ENCODE results near the gene SUSD2. TPM values are rescaled to one million over a fixed set of nuclear protein-coding genes. Genes with fewer than 3 reads are reported as not detected.
"Not testable (repeated sequence)": the region's sequence is repeated elsewhere in the genome, so short reads cannot be mapped to it uniquely, and the experiment has no call there.

SUSD2 gene, protein sequence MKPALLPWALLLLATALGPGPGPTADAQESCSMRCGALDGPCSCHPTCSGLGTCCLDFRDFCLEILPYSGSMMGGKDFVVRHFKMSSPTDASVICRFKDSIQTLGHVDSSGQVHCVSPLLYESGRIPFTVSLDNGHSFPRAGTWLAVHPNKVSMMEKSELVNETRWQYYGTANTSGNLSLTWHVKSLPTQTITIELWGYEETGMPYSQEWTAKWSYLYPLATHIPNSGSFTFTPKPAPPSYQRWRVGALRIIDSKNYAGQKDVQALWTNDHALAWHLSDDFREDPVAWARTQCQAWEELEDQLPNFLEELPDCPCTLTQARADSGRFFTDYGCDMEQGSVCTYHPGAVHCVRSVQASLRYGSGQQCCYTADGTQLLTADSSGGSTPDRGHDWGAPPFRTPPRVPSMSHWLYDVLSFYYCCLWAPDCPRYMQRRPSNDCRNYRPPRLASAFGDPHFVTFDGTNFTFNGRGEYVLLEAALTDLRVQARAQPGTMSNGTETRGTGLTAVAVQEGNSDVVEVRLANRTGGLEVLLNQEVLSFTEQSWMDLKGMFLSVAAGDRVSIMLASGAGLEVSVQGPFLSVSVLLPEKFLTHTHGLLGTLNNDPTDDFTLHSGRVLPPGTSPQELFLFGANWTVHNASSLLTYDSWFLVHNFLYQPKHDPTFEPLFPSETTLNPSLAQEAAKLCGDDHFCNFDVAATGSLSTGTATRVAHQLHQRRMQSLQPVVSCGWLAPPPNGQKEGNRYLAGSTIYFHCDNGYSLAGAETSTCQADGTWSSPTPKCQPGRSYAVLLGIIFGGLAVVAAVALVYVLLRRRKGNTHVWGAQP
- polyA plus RNA-seq (ENCODE audit: low read depth in 6 of 6) = under 1 TPM in 1 of 6 donors, not detected in 5; 0.09 TPM

DNA sequence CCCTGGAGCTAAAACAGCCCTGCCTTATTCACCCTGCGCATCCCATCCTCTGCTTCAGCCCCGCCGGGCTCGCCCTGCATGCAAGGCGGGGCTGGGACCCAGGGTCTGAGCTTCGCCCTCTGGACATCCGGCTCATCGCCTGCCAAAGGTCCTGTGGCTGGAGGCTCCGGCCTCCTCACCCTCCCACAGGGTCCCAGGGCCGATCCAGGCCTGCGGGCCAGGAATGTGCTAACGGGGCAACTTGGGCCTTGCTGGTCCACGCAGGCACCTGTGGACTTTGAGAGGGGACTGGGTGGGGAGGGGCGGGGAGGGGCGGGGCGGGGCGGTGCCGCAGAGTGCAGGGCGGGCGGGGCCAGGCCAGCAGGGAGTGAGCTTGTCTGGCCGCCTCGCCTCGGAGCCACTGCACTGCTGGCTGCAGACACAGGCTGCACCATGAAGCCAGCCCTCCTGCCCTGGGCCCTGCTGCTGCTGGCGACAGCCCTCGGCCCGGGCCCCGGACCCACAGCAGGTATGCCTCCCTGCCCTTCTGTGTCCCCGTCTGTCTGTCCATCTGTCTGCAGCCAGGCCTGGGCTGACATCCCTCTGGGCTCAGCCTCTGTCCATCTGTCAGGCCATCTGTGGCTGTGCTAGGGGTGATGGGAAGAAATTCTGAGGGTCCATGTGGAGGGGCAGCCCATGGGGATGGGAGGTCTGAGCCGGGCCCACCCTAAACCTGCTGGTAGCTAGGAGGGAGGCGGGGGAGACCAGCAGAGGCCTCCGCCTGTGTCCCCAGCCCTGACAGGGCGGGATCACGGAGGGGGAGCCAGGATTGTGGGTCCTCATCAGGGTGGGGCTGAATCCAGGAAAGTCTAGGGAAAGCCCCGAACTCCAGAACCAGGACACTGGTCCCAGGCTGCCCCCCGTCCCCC lies at the start of gene SUSD2:
Gene SUSD2 (plus strand): TSS at position 400 of the 908 bp plus-strand sequence. CDS start 33 bp downstream, at position 433.
- no peak for DNase-seq
- H3K4me3 Mint-ChIP-seq = no peak within 1 kb of the TSS
- H3K27me3 Mint-ChIP-seq = no peaks in the 10 kb centered on the region
- ATAC-seq (ENCODE audit: low read depth in 2 of 2) = no peak
- peak within 1 kb of the TSS in 1 of 6 donors; percentile 24 for H3K27ac Mint-ChIP-seq
- H3K4me1 Mint-ChIP-seq = peaks cover 0 to 7% (median 0%) of the 10 kb centered on the region in 3 donors
- no peaks in the 10 kb centered on the region for H3K36me3 Mint-ChIP-seq
- H3K9me3 Mint-ChIP-seq = no peaks in the 10 kb centered on the region

DNA sequence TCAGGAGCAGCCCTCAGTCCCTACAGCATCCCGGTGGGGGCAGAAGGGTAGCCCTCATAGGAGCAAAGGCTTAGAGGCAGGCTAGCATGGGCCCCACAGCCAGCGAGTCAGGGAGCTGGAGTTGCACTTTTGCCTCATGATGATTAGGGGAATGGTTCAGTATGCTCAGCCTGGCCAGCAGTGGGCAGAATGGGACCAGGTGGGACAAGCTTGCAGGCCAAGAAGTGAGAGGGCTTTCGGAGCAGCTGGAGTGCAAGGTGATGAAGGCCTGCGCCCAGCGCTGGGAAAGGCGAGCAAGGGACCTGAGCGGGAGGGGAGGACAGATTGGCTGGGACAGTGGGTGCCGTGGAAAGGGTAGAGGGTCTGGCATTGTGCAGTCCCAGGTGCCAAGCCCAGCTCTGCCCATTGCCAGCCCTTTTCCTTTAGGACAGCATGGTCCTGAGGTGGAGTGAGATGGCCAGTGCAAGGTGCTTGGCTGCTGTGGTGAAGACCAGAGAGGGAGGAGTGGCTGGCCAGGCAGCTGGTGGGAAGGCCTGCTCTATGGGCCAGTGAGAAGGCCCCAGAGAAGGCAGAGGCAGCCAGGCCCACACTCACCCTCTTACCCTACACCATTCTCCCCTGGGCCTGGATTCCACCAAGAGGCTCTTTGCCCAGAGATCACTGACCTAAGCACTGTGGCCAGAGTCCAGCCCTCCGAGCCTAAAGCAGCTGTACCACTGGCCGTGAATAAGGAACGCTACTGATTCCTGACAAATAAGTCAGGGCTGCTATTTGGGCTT lies 47.9 kb upstream of the SUSD2 start:
- H3K4me1 Mint-ChIP-seq = peaks cover 9 to 24% (median 15%) of the 10 kb centered on the region in 3 donors

DNA sequence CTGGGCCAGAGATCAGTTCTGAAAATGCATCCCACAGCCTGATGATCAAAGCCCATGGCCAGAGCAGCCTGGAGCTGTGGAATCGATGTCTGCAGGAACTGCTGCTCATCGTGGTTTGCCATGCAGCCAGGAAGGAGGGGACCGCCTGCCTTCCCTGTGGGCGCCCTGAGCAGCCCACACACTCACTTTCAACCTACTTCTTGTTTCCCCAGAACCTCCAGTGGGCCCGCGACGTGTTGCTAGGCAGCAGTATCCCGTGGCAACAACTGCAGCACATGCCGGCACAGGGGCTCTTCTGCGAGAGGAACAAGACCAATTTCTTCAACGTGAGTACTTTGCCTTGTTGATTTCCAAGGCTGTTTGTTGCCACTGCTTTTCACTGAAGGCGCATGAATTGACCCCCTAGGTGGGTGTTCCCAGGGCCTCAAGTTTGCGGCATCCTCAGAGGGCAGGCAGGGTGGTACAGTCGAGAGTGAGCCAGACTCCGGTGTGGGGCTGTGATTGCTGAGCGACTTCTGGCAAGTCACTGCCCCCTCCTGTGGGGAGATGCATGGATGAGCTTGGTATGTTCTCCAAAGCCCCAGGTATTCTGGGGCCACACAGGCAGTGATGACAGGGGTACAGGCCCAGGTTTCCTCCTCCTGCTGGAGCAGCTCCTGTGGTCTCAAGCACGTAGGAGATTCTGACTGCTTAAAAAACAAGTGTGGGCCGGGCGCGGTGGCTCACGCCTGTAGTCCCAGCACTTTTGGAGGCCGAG lies 47.0 kb upstream of the SUSD2 start:
- Mint-ChIP-seq H3K27me3 (no peaks in the 10 kb centered on the region), H3K9me3 (no peaks in the 10 kb centered on the region), H3K27ac (peak overlapping the region in 5 of 6 donors; percentile 42 to 94 (median 67)), H3K4me3 (peak overlapping the region in 1 of 8 donors; percentile 8), H3K36me3 (peaks cover 0 to 7% of the 10 kb centered on the region in 2 donors), H3K4me1 (peaks cover 9 to 21% (median 13%) of the 10 kb centered on the region in 3 donors)
- DNase-seq (peak; percentile 71), ATAC-seq (ENCODE audit: low read depth in 2 of 2) (peak; percentile 94 to 97)

More for the DNA sequence above, 47.9 kb upstream of the SUSD2 start:
- ATAC-seq (ENCODE audit: low read depth in 2 of 2) = peak in 1 of 2 donors; percentile 28
- DNase-seq = no peak
- peak overlapping the region in 2 of 6 donors; percentile 8 to 67 for H3K27ac Mint-ChIP-seq
- no peaks in the 10 kb centered on the region for H3K9me3 Mint-ChIP-seq
- H3K4me3 Mint-ChIP-seq = peak overlapping the region in 1 of 8 donors; percentile 49
- H3K27me3 Mint-ChIP-seq = no peaks in the 10 kb centered on the region
- peaks cover 0 to 7% of the 10 kb centered on the region in 2 donors for H3K36me3 Mint-ChIP-seq

DNA sequence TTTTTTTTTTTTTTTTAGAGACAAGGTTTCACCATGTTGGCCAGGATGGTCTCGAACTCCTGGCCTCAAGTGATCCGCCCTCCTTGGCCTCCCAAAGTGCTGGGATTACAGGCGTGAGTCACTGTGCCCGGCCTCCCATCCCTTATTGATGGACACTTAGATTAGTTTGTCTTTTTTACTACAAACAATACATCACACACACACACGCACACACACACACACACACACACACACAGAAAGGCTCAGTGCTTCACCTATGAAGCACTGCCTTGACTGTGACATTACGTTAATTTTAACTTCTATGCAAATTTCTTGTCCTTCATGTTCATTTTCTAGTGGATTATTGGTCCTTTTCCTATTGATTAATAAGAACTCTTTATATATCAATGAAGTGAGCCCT lies 44.8 kb upstream of the SUSD2 start:
- H3K4me3 Mint-ChIP-seq; H3K9me3 Mint-ChIP-seq; H3K27me3 Mint-ChIP-seq; ATAC-seq (ENCODE audit: low read depth in 2 of 2); H3K36me3 Mint-ChIP-seq; DNase-seq: not testable (repeated sequence)
- Mint-ChIP-seq H3K4me1 (peaks cover 20 to 44% (median 28%) of the 10 kb centered on the region in 3 donors), H3K27ac (peak overlapping the region in 1 of 6 donors; percentile 89)

DNA sequence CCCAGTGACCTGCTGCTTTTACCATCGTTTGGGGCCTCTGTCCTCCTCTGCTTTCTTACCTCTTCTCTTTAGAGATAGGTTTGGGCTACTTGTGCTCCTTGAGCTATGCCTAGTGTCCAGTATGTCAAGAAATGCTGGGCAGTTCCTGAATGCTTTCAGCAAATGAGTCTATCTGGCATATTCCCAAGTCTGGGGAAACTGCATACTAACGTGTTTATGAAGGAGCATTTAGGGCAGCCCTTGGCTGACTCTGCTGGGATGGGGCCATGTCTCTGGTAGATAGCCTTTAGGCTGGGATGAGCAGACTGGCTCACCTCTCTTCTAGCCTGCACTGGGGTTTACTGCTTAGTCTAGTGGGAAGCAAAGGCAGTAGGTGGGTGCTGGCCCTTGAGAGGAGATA lies 43.7 kb upstream of the SUSD2 start:
- peak overlapping the region in 1 of 6 donors; percentile 58 for H3K27ac Mint-ChIP-seq

DNA sequence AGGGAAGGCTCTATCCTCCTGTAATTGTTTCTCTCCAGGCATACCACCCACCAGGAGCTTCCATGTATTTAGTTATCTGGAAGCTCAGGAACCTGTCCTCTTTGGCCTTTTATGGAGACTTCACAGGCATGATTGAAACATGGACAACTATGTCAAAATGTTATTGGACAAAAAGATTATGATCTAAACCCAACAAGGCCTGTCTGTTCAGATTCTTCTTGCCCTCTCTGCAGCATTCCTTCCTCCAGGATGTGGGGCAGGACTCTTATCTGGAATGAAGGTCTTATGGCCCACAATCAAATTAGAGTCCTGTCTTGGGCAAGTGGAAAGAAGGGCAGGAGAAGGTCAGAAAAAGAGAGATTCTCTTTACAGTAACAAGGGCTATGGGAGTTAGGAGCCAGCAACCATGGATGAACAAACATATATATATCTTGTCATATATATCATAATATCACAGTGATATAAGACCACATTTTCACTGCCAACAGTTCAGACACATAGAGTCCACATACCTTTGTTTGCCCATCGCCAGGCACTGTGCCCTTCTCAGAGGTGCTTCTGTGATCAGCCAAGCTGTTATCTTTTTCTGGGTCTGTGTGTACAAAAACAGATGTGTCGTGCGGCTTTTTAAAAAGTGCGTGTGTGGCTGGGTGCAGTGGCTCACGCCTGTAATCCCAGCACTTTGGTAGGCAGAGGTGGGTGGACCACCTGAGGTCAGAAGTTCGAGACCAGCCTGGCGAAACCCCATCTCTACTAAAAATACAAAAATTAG lies 42.5 kb upstream of the SUSD2 start:
- H3K27ac Mint-ChIP-seq = peak overlapping the region in 1 of 6 donors; percentile 18
- peaks cover 0 to 7% of the 10 kb centered on the region in 2 donors for H3K36me3 Mint-ChIP-seq
- no peak for ATAC-seq (ENCODE audit: low read depth in 2 of 2)
- H3K27me3 Mint-ChIP-seq = no peaks in the 10 kb centered on the region
- peaks cover 21 to 41% (median 23%) of the 10 kb centered on the region in 3 donors for H3K4me1 Mint-ChIP-seq
- H3K4me3 Mint-ChIP-seq = peak overlapping the region in 1 of 8 donors; percentile 44
- no peak for DNase-seq
- H3K9me3 Mint-ChIP-seq = no peaks in the 10 kb centered on the region

More for the DNA sequence above, 43.7 kb upstream of the SUSD2 start:
- ATAC-seq (ENCODE audit: low read depth in 2 of 2) (no peak), DNase-seq (no peak)
- Mint-ChIP-seq H3K4me3 (no peak overlapping the region), H3K27me3 (no peaks in the 10 kb centered on the region), H3K36me3 (peaks cover 0 to 7% of the 10 kb centered on the region in 2 donors), H3K4me1 (peaks cover 20 to 50% (median 33%) of the 10 kb centered on the region in 3 donors), H3K9me3 (no peaks in the 10 kb centered on the region)

DNA sequence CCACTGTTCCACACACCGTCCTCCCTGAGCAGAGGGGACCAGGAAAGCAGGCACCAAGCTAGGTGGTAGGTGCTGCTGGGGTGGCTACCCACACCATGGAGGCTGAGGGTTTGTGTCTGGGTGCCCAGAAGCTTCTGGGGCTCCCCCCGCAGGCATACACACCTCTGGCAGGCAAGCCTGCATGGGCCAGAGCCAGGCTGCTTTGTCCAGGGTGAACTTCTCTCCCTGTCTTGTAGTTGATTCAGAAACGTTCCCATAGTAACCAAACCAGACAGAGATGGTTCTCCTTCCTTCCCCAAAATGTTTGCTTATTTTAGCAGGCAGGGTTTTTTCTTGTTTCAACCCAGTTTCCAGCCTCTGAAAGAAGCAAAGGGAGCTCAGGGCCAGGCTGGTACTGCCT lies 40.9 kb upstream of the SUSD2 start:
- peak; percentile 46 to 53 for ATAC-seq (ENCODE audit: low read depth in 2 of 2)
- Mint-ChIP-seq H3K27me3 (no peaks in the 10 kb centered on the region), H3K4me3 (peak overlapping the region in 2 of 8 donors; percentile 30 to 33), H3K27ac (peak overlapping the region in 2 of 6 donors; percentile 21 to 69), H3K9me3 (no peaks in the 10 kb centered on the region), H3K4me1 (peaks cover 30 to 49% (median 37%) of the 10 kb centered on the region in 3 donors), H3K36me3 (peaks cover 0 to 7% of the 10 kb centered on the region in 2 donors)
- DNase-seq = no peak

DNA sequence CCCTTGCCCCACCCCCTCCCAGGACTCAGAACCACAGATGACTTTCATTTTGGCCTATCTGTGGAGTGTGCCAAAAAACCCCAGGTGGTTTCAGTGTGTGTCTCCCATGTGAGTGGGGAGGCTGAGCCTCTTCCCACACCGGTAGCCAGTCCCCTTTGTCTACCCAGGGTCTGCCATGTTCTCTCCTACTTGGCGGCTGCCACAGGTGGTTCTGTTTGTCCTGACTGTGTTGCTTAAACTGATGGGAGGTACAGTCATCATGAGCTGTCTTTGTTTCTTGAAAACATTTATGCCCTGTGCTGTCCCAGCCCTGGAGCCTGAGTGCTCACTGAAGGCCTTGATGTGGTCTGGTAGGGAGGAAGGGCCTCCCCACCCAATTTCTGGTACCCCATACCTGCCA lies 39.7 kb upstream of the SUSD2 start:
- DNase-seq = no peak
- H3K27me3 Mint-ChIP-seq = no peaks in the 10 kb centered on the region

DNA sequence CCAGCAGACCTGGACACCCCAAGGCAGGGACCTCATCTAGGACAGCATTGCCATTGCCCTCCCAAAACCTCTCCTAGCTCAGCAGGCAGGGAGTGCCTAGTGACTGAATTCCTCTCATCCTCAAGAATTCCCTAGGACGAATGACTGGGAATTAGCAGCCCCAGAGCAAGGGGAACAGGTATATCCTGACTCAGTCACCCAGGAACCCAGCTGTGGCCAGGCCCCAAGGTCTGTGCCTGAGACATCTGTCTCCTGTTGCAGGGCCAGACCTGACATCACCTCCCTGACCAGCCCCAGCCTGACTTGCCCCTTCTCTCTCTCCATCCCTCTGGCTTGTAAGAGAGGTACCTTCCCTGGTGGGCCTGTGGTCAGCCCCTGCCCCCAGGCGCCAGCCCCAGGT lies 39.0 kb upstream of the SUSD2 start:
- Mint-ChIP-seq H3K36me3 (peaks cover 0 to 6% of the 10 kb centered on the region in 2 donors), H3K4me3 (no peak overlapping the region), H3K4me1 (peaks cover 42 to 60% (median 53%) of the 10 kb centered on the region in 3 donors), H3K27ac (no peak overlapping the region), H3K27me3 (no peaks in the 10 kb centered on the region), H3K9me3 (no peaks in the 10 kb centered on the region)
- no peak for DNase-seq
- no peak for ATAC-seq (ENCODE audit: low read depth in 2 of 2)

More for the DNA sequence above, 39.7 kb upstream of the SUSD2 start:
- H3K4me3 Mint-ChIP-seq = peak overlapping the region in 2 of 8 donors; percentile 41 to 68
- ATAC-seq (ENCODE audit: low read depth in 2 of 2) = peak; percentile 48 to 50
- peaks cover 40 to 60% (median 48%) of the 10 kb centered on the region in 3 donors for H3K4me1 Mint-ChIP-seq
- peak overlapping the region in 3 of 6 donors; percentile 56 to 86 (median 69) for H3K27ac Mint-ChIP-seq
- peaks cover 0 to 7% of the 10 kb centered on the region in 2 donors for H3K36me3 Mint-ChIP-seq
- H3K9me3 Mint-ChIP-seq = no peaks in the 10 kb centered on the region

DNA sequence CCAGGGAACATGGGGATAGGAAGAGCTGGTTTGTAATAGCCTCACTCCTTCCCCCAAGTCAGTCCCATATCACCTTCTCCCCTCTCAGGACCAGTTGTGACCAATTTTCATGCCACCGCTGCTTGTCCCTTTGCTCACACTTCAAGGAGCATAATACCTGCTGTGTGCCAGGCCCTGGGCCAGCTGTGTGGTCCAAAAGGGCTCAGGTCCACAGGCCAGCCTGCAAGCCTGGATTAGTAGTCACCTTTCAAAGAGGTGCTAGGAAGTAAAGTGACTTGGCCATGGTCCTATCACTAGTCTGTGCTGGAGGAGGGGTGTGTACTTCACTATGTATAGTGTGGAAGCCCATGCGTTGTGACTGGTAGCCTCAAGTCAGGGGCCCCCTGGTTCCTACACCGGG lies 38.5 kb upstream of the SUSD2 start:
- Mint-ChIP-seq H3K27ac (peak overlapping the region in 1 of 6 donors; percentile 83), H3K4me1 (peaks cover 44 to 66% (median 59%) of the 10 kb centered on the region in 3 donors), H3K9me3 (no peaks in the 10 kb centered on the region), H3K27me3 (no peaks in the 10 kb centered on the region), H3K4me3 (no peak overlapping the region), H3K36me3 (peaks cover 0 to under 1% of the 10 kb centered on the region in 2 donors)
- ATAC-seq (ENCODE audit: low read depth in 2 of 2) = no peak
- DNase-seq = no peak

Data from naive B cell (primary cell).